ENCODE measurements around the gene RBFOX2.

RBFOX2 gene

GRCh38 chr22:35956850-35957249, 71.8 kb downstream of the RBFOX2 start:
- Histone ChIP-seq H3K36me3 (ENCODE audit: control insufficient read depth, insufficient read depth, low read length) (no peaks in the 10 kb centered on the region), H3K4me3 (replicated peaks; ENCODE audit: low read depth, low read length) (no peak overlapping the region), H3K27me3 (replicated peaks; ENCODE audit: control insufficient read depth, insufficient read depth, low read length) (no peaks in the 10 kb centered on the region; the same call in 1 of the 2 replicates)
- TF ChIP-seq, protein P1, sequence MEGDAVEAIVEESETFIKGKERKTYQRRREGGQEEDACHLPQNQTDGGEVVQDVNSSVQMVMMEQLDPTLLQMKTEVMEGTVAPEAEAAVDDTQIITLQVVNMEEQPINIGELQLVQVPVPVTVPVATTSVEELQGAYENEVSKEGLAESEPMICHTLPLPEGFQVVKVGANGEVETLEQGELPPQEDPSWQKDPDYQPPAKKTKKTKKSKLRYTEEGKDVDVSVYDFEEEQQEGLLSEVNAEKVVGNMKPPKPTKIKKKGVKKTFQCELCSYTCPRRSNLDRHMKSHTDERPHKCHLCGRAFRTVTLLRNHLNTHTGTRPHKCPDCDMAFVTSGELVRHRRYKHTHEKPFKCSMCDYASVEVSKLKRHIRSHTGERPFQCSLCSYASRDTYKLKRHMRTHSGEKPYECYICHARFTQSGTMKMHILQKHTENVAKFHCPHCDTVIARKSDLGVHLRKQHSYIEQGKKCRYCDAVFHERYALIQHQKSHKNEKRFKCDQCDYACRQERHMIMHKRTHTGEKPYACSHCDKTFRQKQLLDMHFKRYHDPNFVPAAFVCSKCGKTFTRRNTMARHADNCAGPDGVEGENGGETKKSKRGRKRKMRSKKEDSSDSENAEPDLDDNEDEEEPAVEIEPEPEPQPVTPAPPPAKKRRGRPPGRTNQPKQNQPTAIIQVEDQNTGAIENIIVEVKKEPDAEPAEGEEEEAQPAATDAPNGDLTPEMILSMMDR (IDR thresholded peaks at IDR 0.05; ENCODE audit: insufficient read depth, low read length, poor library complexity, severe bottlenecking) = no peak
- no peak for DNase-seq (ENCODE audit: extremely low read depth, insufficient read length)

GRCh38 chr22:35955546-35955945, 73.1 kb downstream of the RBFOX2 start:
- TF ChIP-seq, protein P1 (IDR thresholded peaks at IDR 0.05; ENCODE audit: insufficient read depth, low read length, poor library complexity, severe bottlenecking) = no peak
- no peaks in the 10 kb centered on the region; the same call in 1 of the 2 replicates for H3K27me3 ChIP-seq (replicated peaks; ENCODE audit: control insufficient read depth, insufficient read depth, low read length)

GRCh38 chr22:35952576-35952975, 76.0 kb downstream of the RBFOX2 start:
- TF ChIP-seq, protein P1 (IDR thresholded peaks at IDR 0.05; ENCODE audit: insufficient read depth, low read length, poor library complexity, severe bottlenecking) = no peak
- no peak for DNase-seq (ENCODE audit: extremely low read depth, insufficient read length)

More at GRCh38 chr22:35955546-35955945, 73.1 kb downstream of the RBFOX2 start:
- no peaks in the 10 kb centered on the region for H3K36me3 ChIP-seq (ENCODE audit: control insufficient read depth, insufficient read depth, low read length)
- no peak overlapping the region for H3K4me3 ChIP-seq (replicated peaks; ENCODE audit: low read depth, low read length)
- DNase-seq (ENCODE audit: extremely low read depth, insufficient read length) = no peak

GRCh38 chr22:35950262-35950661, 78.4 kb downstream of the RBFOX2 start:
- Histone ChIP-seq H3K36me3 (ENCODE audit: control insufficient read depth, insufficient read depth, low read length) (no peaks in the 10 kb centered on the region), H3K4me3 (replicated peaks; ENCODE audit: low read depth, low read length) (no peak overlapping the region), H3K27me3 (replicated peaks; ENCODE audit: control insufficient read depth, insufficient read depth, low read length) (no peaks in the 10 kb centered on the region)
- TF ChIP-seq, protein P1 (IDR thresholded peaks at IDR 0.05; ENCODE audit: insufficient read depth, low read length, poor library complexity, severe bottlenecking) = no peak
- DNase-seq (ENCODE audit: extremely low read depth, insufficient read length) = no peak

More at GRCh38 chr22:35952576-35952975, 76.0 kb downstream of the RBFOX2 start:
- Histone ChIP-seq H3K27me3 (replicated peaks; ENCODE audit: control insufficient read depth, insufficient read depth, low read length) (no peaks in the 10 kb centered on the region), H3K4me3 (replicated peaks; ENCODE audit: low read depth, low read length) (no peak overlapping the region), H3K36me3 (ENCODE audit: control insufficient read depth, insufficient read depth, low read length) (no peaks in the 10 kb centered on the region)

DNA sequence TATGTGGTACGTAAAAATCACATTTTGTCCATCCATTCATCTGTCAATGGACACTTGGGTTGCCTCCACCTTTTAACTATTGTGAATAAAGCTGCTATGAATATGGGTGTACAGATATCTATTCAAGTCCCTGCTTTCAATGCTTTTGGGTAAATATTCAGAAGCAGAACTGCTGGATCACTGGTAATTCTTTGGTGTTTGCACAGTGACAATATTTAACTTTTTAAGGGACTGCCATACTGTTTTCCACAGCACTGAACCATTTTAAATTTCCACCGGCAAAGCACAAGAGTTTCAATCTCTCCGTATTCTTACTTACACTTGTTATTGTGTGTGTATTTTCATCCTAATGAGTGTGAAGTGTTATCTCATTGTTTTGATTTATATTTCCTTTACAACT, 79.4 kb downstream of the RBFOX2 start:
- Histone ChIP-seq H3K27me3 (replicated peaks; ENCODE audit: control insufficient read depth, insufficient read depth, low read length) (no peaks in the 10 kb centered on the region), H3K4me3 (replicated peaks; ENCODE audit: low read depth, low read length) (no peak overlapping the region), H3K36me3 (ENCODE audit: control insufficient read depth, insufficient read depth, low read length) (no peaks in the 10 kb centered on the region)
- DNase-seq (ENCODE audit: extremely low read depth, insufficient read length) = no peak
- TF ChIP-seq, protein P1 (IDR thresholded peaks at IDR 0.05; ENCODE audit: insufficient read depth, low read length, poor library complexity, severe bottlenecking) = no peak
